ENCODE measurements around the gene NKAPL. TPM values are rescaled to one million over a fixed set of nuclear protein-coding genes. Genes with fewer than 3 reads are reported as not detected.

NKAPL gene
- total and polyA plus RNA-seq, 2 of the 13 experiments (the other 11 are each of a cell fraction or from before 2014, with no cell fraction given), result not detected

GRCh38 chr6:28218312-28219248 is 40.5 kb upstream of the NKAPL start (continued):
- TF ChIP-seq, protein P1, sequence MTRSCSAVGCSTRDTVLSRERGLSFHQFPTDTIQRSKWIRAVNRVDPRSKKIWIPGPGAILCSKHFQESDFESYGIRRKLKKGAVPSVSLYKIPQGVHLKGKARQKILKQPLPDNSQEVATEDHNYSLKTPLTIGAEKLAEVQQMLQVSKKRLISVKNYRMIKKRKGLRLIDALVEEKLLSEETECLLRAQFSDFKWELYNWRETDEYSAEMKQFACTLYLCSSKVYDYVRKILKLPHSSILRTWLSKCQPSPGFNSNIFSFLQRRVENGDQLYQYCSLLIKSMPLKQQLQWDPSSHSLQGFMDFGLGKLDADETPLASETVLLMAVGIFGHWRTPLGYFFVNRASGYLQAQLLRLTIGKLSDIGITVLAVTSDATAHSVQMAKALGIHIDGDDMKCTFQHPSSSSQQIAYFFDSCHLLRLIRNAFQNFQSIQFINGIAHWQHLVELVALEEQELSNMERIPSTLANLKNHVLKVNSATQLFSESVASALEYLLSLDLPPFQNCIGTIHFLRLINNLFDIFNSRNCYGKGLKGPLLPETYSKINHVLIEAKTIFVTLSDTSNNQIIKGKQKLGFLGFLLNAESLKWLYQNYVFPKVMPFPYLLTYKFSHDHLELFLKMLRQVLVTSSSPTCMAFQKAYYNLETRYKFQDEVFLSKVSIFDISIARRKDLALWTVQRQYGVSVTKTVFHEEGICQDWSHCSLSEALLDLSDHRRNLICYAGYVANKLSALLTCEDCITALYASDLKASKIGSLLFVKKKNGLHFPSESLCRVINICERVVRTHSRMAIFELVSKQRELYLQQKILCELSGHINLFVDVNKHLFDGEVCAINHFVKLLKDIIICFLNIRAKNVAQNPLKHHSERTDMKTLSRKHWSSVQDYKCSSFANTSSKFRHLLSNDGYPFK (CRISPR knock-in tag; IDR thresholded peaks at IDR 0.05; ENCODE audit: borderline replicate concordance), result no peak
- TF ChIP-seq ZBTB26 (CRISPR knock-in tag; IDR thresholded peaks at IDR 0.05; ENCODE audit: borderline replicate concordance) (peak; percentile 96), CC2D1A (CRISPR knock-in tag; IDR thresholded peaks at IDR 0.05) (no peak), ZEB1 (IDR thresholded peaks at IDR 0.05; ENCODE audit: insufficient replicate concordance, low read depth) (no peak), ZNF737 (CRISPR knock-in tag; IDR thresholded peaks at IDR 0.05; ENCODE audit: borderline replicate concordance) (no peak), RNF2 (conservative IDR thresholded peaks at IDR 0.05; ENCODE audit: low read depth) (no peak), RERE (CRISPR knock-in tag; IDR thresholded peaks at IDR 0.05; ENCODE audit: low read depth) (no peak), POGZ (CRISPR knock-in tag; IDR thresholded peaks at IDR 0.05) (peak; percentile 59; the same call in 1 of the 2 replicates), ZNF333 (CRISPR knock-in tag; IDR thresholded peaks at IDR 0.05; ENCODE audit: borderline replicate concordance) (no peak)
- TF ChIP-seq, protein P2, sequence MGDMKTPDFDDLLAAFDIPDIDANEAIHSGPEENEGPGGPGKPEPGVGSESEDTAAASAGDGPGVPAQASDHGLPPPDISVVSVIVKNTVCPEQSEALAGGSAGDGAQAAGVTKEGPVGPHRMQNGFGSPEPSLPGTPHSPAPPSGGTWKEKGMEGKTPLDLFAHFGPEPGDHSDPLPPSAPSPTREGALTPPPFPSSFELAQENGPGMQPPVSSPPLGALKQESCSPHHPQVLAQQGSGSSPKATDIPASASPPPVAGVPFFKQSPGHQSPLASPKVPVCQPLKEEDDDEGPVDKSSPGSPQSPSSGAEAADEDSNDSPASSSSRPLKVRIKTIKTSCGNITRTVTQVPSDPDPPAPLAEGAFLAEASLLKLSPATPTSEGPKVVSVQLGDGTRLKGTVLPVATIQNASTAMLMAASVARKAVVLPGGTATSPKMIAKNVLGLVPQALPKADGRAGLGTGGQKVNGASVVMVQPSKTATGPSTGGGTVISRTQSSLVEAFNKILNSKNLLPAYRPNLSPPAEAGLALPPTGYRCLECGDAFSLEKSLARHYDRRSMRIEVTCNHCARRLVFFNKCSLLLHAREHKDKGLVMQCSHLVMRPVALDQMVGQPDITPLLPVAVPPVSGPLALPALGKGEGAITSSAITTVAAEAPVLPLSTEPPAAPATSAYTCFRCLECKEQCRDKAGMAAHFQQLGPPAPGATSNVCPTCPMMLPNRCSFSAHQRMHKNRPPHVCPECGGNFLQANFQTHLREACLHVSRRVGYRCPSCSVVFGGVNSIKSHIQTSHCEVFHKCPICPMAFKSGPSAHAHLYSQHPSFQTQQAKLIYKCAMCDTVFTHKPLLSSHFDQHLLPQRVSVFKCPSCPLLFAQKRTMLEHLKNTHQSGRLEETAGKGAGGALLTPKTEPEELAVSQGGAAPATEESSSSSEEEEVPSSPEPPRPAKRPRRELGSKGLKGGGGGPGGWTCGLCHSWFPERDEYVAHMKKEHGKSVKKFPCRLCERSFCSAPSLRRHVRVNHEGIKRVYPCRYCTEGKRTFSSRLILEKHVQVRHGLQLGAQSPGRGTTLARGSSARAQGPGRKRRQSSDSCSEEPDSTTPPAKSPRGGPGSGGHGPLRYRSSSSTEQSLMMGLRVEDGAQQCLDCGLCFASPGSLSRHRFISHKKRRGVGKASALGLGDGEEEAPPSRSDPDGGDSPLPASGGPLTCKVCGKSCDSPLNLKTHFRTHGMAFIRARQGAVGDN (CRISPR knock-in tag; IDR thresholded peaks at IDR 0.05), result peak; percentile 94

Measured in HepG2 (cell line).